AG09319 (cell line): ENCODE results near the gene A4GNT.

Source experiments
- DNase-seq: peaks from one replicate; pipeline ENCODE4 v3.0.0-alpha.2; 2010; ENCODE audit warnings: low read depth; ENCODE audit errors: extremely low read depth
- CTCF ChIP-seq: IDR thresholded peaks from 2 replicates; pipeline ENCODE4 v1.5.1; 2011; ENCODE audit warnings: low read depth, mild to moderate bottlenecking, inconsistent platforms, low read length, moderate library complexity

Gene A4GNT

GRCh38 chr3:138132239-138132638 is at the start of gene A4GNT:
Gene A4GNT, minus strand, starts transcription at chr3:138132390. Its CDS starts 1,134 bp downstream, at chr3:138131256.
- TF ChIP-seq CTCF: no peak
- DNase-seq: no peak

- no peak for DNase-seq
- TF ChIP-seq CTCF: peak; percentile 16
Measured at GRCh38 chr3:138180375-138181029, 48.3 kb upstream of the A4GNT start.

GRCh38 chr3:138174421-138175131 is 42.4 kb upstream of the A4GNT start, which contains the start of gene DBR1:
Gene DBR1, minus strand, starts transcription at chr3:138174921. Its CDS starts 126 bp downstream, at chr3:138174795.
- no peak for TF ChIP-seq CTCF
- DNase-seq: peak; percentile 43

- TF ChIP-seq CTCF: no peak
- no peak for DNase-seq
Measured at GRCh38 chr3:138173769-138174420, 41.7 kb upstream of the A4GNT start.

- no peak for TF ChIP-seq CTCF
- no peak for DNase-seq
Measured at GRCh38 chr3:138172625-138173024, 40.4 kb upstream of the A4GNT start.

GRCh38 chr3:138165061-138165460 is 32.9 kb upstream of the A4GNT start:
- no peak for TF ChIP-seq CTCF
- no peak for DNase-seq

GRCh38 chr3:138157743-138158142 is 25.6 kb upstream of the A4GNT start:
- DNase-seq: no peak
- no peak for TF ChIP-seq CTCF
